Measurements from ENCODE around the gene RDH13.
A peak's percentile ranks its signal among the peaks of the same experiment; 100 is the strongest.

RDH13 gene

GRCh38 chr19:55098716-55099556 lies 36.0 kb upstream of the RDH13 start:
- Histone ChIP-seq H3K4me3 (replicated peaks; ENCODE audit: low read depth, low read length) (no peak overlapping the region), H3K36me3 (ENCODE audit: control insufficient read depth, insufficient read depth, low read length) (peaks cover 11% of the 10 kb centered on the region), H3K27me3 (replicated peaks; ENCODE audit: control insufficient read depth, insufficient read depth, low read length) (no peaks in the 10 kb centered on the region)
- no peak for DNase-seq (ENCODE audit: extremely low read depth, insufficient read length)
- TF ChIP-seq CTCF (IDR thresholded peaks at IDR 0.05; ENCODE audit: insufficient read depth, low read length, poor library complexity, severe bottlenecking) = no peak

- Histone ChIP-seq H3K4me3 (replicated peaks; ENCODE audit: low read depth, low read length) (no peak overlapping the region), H3K36me3 (ENCODE audit: control insufficient read depth, insufficient read depth, low read length) (peaks cover 7% of the 10 kb centered on the region), H3K27me3 (replicated peaks; ENCODE audit: control insufficient read depth, insufficient read depth, low read length) (no peaks in the 10 kb centered on the region)
- no peak for TF ChIP-seq CTCF (IDR thresholded peaks at IDR 0.05; ENCODE audit: insufficient read depth, low read length, poor library complexity, severe bottlenecking)
- DNase-seq (ENCODE audit: extremely low read depth, insufficient read length) = no peak
Observed at GRCh38 chr19:55097864-55098715, 35.1 kb upstream of the RDH13 start.

GRCh38 chr19:55096061-55096701 lies 33.2 kb upstream of the RDH13 start:
- peak; percentile 8 for TF ChIP-seq CTCF (IDR thresholded peaks at IDR 0.05; ENCODE audit: insufficient read depth, low read length, poor library complexity, severe bottlenecking)

GRCh38 chr19:55095260-55096060 lies 32.5 kb upstream of the RDH13 start:
- Histone ChIP-seq H3K4me3 (replicated peaks; ENCODE audit: low read depth, low read length) (no peak overlapping the region), H3K27me3 (replicated peaks; ENCODE audit: control insufficient read depth, insufficient read depth, low read length) (no peaks in the 10 kb centered on the region), H3K36me3 (ENCODE audit: control insufficient read depth, insufficient read depth, low read length) (peaks cover 9% of the 10 kb centered on the region)
- DNase-seq (ENCODE audit: extremely low read depth, insufficient read length) = no peak
- no peak for TF ChIP-seq CTCF (IDR thresholded peaks at IDR 0.05; ENCODE audit: insufficient read depth, low read length, poor library complexity, severe bottlenecking)

More at GRCh38 chr19:55096061-55096701, 33.2 kb upstream of the RDH13 start:
- Histone ChIP-seq H3K27me3 (replicated peaks; ENCODE audit: control insufficient read depth, insufficient read depth, low read length) (no peaks in the 10 kb centered on the region), H3K36me3 (ENCODE audit: control insufficient read depth, insufficient read depth, low read length) (peaks cover 9% of the 10 kb centered on the region), H3K4me3 (replicated peaks; ENCODE audit: low read depth, low read length) (no peak overlapping the region)
- DNase-seq (ENCODE audit: extremely low read depth, insufficient read length) = no peak
